Smooth muscle cell (in vitro differentiated cells): ENCODE measurements around the gene ATP11A. TPM values are rescaled to one million over a fixed set of nuclear protein-coding genes. Genes with fewer than 3 reads are reported as not detected.

ENCODE experiments used
- DNase-seq: peaks from one replicate; lab custom pipeline; 2025; ENCODE audit not compliant: unreplicated experiment; lab: John Stamatoyannopoulos, UW
- H2AFZ ChIP-seq: fragments of 200-600 bp; sonication (generic); 2 replicates; pipeline ENCODE4 v1.6.0; 2016; ENCODE audit warnings: antibody characterized with exemption, low read depth, mild to moderate bottlenecking
- H3F3A ChIP-seq: fragments of 200-600 bp; sonication (generic); 2 replicates; pipeline ENCODE4 v1.6.0; 2017; ENCODE audit warnings: antibody characterized with exemption, low read depth
- H3K27ac ChIP-seq: fragments of 200-600 bp; sonication (generic); 2 replicates; pipeline ENCODE4 v1.5.1; 2016; ENCODE audit warnings: low read depth, mild to moderate bottlenecking
- H3K27me3 ChIP-seq: fragments of 200-600 bp; sonication (generic); 2 replicates; pipeline ENCODE4 v1.6.1; 2016; ENCODE audit warnings: low read depth, mild to moderate bottlenecking
- H3K36me3 ChIP-seq: fragments of 200-600 bp; sonication (generic); 2 replicates; pipeline ENCODE4 v1.5.1; 2016; ENCODE audit warnings: low read depth
- H3K4me1 ChIP-seq: fragments of 200-600 bp; sonication (generic); 2 replicates; pipeline ENCODE4 v1.5.1; 2016; ENCODE audit warnings: low read depth
- H3K4me2 ChIP-seq: fragments of 200-600 bp; sonication (generic); 2 replicates; pipeline ENCODE4 v1.6.0; 2016; ENCODE audit warnings: mild to moderate bottlenecking
- H3K4me3 ChIP-seq: fragments of 200-600 bp; sonication (generic); 2 replicates; pipeline ENCODE4 v1.5.1; 2016; ENCODE audit warnings: mild to moderate bottlenecking
- H3K79me2 ChIP-seq: fragments of 200-600 bp; sonication (generic); 2 replicates; pipeline ENCODE4 v1.6.0; 2016; ENCODE audit warnings: low read depth, mild to moderate bottlenecking
- H3K9ac ChIP-seq: fragments of 200-600 bp; sonication (generic); 2 replicates; pipeline ENCODE4 v1.6.0; 2016; ENCODE audit warnings: low read depth
- H3K9me3 ChIP-seq: fragments of 200-600 bp; sonication (generic); replicated peaks from 2 replicates; pipeline ENCODE4 v1.5.1; 2016; ENCODE audit warnings: low read depth
- H4K20me1 ChIP-seq: fragments of 200-600 bp; sonication (generic); 2 replicates; pipeline ENCODE4 v1.6.0; 2016; ENCODE audit warnings: low read depth
- WGBS: methylation state at CpG from one replicate; pipeline ENCODE4 v1.1.7; 2016; ENCODE audit warnings: low lambda C conversion rate; 5-methylcytosine and 5-hydroxymethylcytosine counted together
- polyA plus RNA-seq: library from polyadenylated mRNA; unstranded; fragments of >200 nt; fragmentation: Nextera tagmentation; extraction: Ambion mirVana; gene quantifications from 2 replicates; pipeline ENCODE4 v1.2.1, GENCODE V29; 2016
- total RNA-seq: library from RNA; depleted of rRNA; stranded (reverse); fragments of >200 nt; gene quantifications from 2 replicates; pipeline ENCODE4 v1.2.3, GENCODE V29; 2014
- TF ChIP-seq, protein P1 (sequence below): fragments of 200-600 bp; sonication (generic); IDR thresholded peaks from 2 replicates; pipeline ENCODE4 v1.5.1; 2017; ENCODE audit warnings: borderline replicate concordance, mild to moderate bottlenecking, antibody characterized with exemption; ENCODE audit not compliant: insufficient read depth, poor library complexity, severe bottlenecking

The ATP11A gene
- total and polyA plus RNA-seq, 2 experiments from 2014 or later, result 6.5 to 7.5 TPM

DNA sequence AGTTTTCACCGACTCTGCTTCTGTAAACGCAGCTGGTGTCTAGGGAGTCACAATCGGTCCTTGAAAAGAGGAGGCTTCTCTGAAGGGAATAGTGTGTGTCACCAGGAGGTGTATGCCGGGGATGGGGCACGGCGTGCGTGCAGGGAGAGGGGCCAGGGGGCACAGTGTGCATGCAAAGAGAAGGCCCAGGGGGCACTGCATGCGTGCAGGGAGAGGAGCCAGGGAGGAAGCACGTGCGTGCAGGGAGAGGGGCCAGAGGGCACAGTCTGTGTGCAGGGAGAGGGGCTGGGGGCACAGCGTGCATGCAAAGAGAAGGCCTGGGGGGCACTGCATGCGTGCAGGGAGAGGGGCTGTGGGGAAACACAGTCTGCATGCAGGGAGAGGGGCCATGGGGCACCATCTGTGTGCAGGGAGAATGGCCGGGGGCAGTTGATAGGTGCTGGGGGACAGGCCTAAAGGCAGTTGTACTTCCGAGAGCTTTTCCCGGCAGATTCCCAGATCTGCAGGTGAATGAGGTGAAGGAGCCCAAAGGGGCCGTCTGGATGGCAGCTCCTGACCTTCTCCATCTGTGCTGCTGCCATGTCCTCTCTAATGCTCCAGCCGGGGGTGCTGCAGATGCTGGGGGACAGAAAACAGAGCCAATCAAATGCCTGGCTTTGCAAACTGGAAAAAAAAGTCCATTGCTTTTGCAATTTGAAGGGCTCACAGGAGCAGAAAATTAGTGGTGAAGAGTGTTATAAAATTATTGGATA is 36.4 kb downstream of the ATP11A start:
- H4K20me1 ChIP-seq, result peaks cover 23% of the 10 kb centered on the region
- peaks cover 17% of the 10 kb centered on the region for H3K4me1 ChIP-seq
- no peaks in the 10 kb centered on the region for H3K27me3 ChIP-seq
- H3K4me3 ChIP-seq, result no peak overlapping the region
- H3K27ac ChIP-seq, result peak overlapping the region; percentile 42
- no peak overlapping the region for H3K9ac ChIP-seq
- H3K79me2 ChIP-seq, result peaks cover 6% of the 10 kb centered on the region
- 90% methylated on average over 15 of the region's 17 CpGs for WGBS
- DNase-seq, result no peak
- H3K9me3 ChIP-seq, result no peaks in the 10 kb centered on the region
- H3F3A ChIP-seq, result peaks cover 12% of the 10 kb centered on the region
- TF ChIP-seq, protein P1, sequence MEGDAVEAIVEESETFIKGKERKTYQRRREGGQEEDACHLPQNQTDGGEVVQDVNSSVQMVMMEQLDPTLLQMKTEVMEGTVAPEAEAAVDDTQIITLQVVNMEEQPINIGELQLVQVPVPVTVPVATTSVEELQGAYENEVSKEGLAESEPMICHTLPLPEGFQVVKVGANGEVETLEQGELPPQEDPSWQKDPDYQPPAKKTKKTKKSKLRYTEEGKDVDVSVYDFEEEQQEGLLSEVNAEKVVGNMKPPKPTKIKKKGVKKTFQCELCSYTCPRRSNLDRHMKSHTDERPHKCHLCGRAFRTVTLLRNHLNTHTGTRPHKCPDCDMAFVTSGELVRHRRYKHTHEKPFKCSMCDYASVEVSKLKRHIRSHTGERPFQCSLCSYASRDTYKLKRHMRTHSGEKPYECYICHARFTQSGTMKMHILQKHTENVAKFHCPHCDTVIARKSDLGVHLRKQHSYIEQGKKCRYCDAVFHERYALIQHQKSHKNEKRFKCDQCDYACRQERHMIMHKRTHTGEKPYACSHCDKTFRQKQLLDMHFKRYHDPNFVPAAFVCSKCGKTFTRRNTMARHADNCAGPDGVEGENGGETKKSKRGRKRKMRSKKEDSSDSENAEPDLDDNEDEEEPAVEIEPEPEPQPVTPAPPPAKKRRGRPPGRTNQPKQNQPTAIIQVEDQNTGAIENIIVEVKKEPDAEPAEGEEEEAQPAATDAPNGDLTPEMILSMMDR, result no peak
- no peak overlapping the region for H3K4me2 ChIP-seq
- H2AFZ ChIP-seq, result no peak overlapping the region
- no peaks in the 10 kb centered on the region for H3K36me3 ChIP-seq

DNA sequence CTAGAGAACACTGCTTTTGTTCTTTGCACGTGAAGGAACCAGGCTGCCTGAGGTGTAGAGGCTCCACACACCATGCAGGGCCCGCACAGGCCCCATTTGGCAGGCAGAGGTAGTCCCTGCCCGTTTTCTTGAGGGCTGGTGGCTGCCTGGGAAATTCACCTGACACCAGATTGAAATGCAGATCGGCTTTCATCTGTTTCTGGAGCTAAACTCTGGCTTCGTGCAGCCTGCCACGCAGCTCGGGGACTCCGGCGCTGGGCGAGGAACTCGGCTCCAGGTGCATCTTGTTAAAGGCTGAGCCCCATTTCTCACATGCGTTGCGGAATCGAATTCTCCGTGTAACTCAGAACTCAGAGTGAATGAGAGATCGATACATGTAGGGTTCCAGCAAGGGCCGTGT is 37.7 kb downstream of the ATP11A start:
- Histone ChIP-seq H3K4me1 (peaks cover 17% of the 10 kb centered on the region), H3K9me3 (no peaks in the 10 kb centered on the region), H3K9ac (no peak overlapping the region), H3K27me3 (no peaks in the 10 kb centered on the region), H3F3A (peaks cover 9% of the 10 kb centered on the region), H2AFZ (no peak overlapping the region), H3K36me3 (no peaks in the 10 kb centered on the region), H3K79me2 (peaks cover 6% of the 10 kb centered on the region), H4K20me1 (peaks cover 37% of the 10 kb centered on the region), H3K27ac (no peak overlapping the region), H3K4me3 (no peak overlapping the region), H3K4me2 (no peak overlapping the region)
- DNase-seq, result no peak
- WGBS, result 94% methylated on average over 17 of the region's 17 CpGs
- TF ChIP-seq, protein P1, result no peak

DNA sequence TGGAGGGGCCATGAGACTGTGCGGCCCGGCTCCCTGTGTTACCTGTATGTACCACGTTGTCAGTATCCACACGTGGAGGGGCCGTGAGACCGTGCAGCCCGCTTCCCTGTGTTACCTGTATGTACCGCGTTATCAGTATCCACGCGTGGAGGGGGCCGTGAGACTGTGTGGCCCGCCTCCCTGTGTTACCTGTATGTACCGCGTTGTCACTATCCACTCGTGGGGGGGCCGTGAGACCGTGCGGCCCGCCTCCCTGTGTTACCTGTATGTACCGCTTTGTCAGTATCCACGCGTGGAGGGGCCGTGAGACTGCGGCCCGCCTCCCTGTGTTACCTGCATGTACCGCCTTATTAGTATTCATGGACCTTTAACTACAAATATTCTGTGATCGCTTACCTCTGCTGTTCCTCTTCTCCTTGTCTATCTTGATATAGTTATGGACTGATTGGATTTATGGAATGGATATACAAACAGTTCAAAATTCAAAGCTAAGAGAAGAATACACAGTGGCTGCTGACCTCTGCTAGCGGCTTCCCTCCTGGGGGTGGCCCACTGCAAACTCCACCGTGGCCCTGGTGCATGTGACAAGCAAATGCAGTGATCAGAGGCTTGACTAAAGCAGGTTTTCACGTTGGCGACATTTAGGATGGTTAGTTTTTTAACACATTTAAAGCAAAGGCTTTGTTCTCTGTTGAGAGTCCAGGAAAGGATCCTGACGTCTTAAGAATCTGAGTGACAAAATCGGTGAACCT is 38.7 kb downstream of the ATP11A start:
- H3K79me2 ChIP-seq, result peaks cover 6% of the 10 kb centered on the region
- H3K4me1 ChIP-seq, result peaks cover 24% of the 10 kb centered on the region

More for the DNA sequence above, 38.7 kb downstream of the ATP11A start:
- no peak overlapping the region for H2AFZ ChIP-seq
- peaks cover 6% of the 10 kb centered on the region for H3F3A ChIP-seq
- TF ChIP-seq, protein P1, result no peak
- WGBS, result 98% methylated on average over 34 of the region's 34 CpGs
- no peaks in the 10 kb centered on the region for H3K27me3 ChIP-seq
- DNase-seq, result no peak
- no peak overlapping the region for H3K9ac ChIP-seq
- no peak overlapping the region for H3K27ac ChIP-seq
- H4K20me1 ChIP-seq, result peaks cover 44% of the 10 kb centered on the region
- H3K4me3 ChIP-seq, result no peak overlapping the region
- H3K9me3 ChIP-seq, result no peaks in the 10 kb centered on the region
- H3K36me3 ChIP-seq, result no peaks in the 10 kb centered on the region
- no peak overlapping the region for H3K4me2 ChIP-seq
